A375 (cell line): ENCODE measurements around the gene WWC2. TPM values are rescaled to one million over a fixed set of nuclear protein-coding genes. Genes with fewer than 3 reads are reported as not detected.

Source experiments
- total RNA-seq: library from RNA; depleted of rRNA; stranded (reverse); fragments of >200 nt; shearing (Covaris generic); gene quantifications from 2 replicates; pipeline ENCODE4 v1.2.3, GENCODE V29; 2014; rRNA removed

WWC2 gene
- total RNA-seq: 21.4 and 30.6 TPM in 2 replicates

GRCh38 chr4:183098723-183099536 is at the start of gene WWC2:
WWC2 (plus strand) TSS chr4:183099257; CDS start chr4:183099492, 235 bp downstream.

GRCh38 chr4:183320211-183321059 is 221.4 kb downstream of the WWC2 start, which contains the start of gene CLDN22:
CLDN22 (minus strand) TSS chr4:183320276; CDS start chr4:183320218, 58 bp downstream.

GRCh38 chr4:183322326-183322725 is 223.3 kb downstream of the WWC2 start, which contains the start of gene CLDN24:
CLDN24 (minus strand) TSS chr4:183322426; CDS start chr4:183322426, 0 bp downstream.

Other genes with a start within 250 kb of the WWC2 start
- gene DCTD, start 181.9 kb upstream of the WWC2 start, total RNA-seq: 75.2 and 88.7 TPM in 2 replicates
- not detected in 2 replicates for gene CLDN22, start 221.0 kb downstream of the WWC2 start, total RNA-seq
- gene CLDN24, start 223.2 kb downstream of the WWC2 start, total RNA-seq: not detected in 2 replicates